Ascending aorta (tissue), 2 donors: Measurements from ENCODE around the gene TSPAN33. TPM values are rescaled to one million over a fixed set of nuclear protein-coding genes. Genes with fewer than 3 reads are reported as not detected.

Experiments
- DNase-seq, 2 donors: peaks; one replicate each; pipeline ENCODE4 v3.0.0-alpha.2; 2019; ENCODE audit warnings: low spot score in 2 of 2
- H3K27ac ChIP-seq, 2 donors: fragments of 200-600 bp; sonication (generic); one replicate each; pipeline ENCODE4 v1.5.1; 2016 to 2017; ENCODE audit warnings: mild to moderate bottlenecking in 1 of 2
- H3K27me3 ChIP-seq: fragments of 200-600 bp; sonication (generic); one replicate; pipeline ENCODE4 v1.5.1; 2017
- H3K36me3 ChIP-seq, 2 donors: fragments of 200-600 bp; sonication (generic); one replicate each; pipeline ENCODE4 v1.5.1; 2016
- H3K4me1 ChIP-seq, 2 donors: fragments of 200-600 bp; sonication (generic); one replicate each; pipeline ENCODE4 v1.5.1; 2016 to 2017; ENCODE audit warnings: mild to moderate bottlenecking in 1 of 2
- H3K4me3 ChIP-seq, 2 donors: fragments of 200-600 bp; sonication (generic); one replicate each; pipeline ENCODE4 v1.5.1; 2016 to 2017; ENCODE audit warnings: mild to moderate bottlenecking in 1 of 2
- H3K9me3 ChIP-seq, 2 donors: fragments of 200-600 bp; sonication (generic); one replicate each; pipeline ENCODE4 v1.5.1; 2016
- intact Hi-C: fragments of 100-400 bp; cut with DNase I; formaldehyde crosslinking; loops from one replicate; pipeline ENCODE4 v1.15.1; 2023
- total RNA-seq: library from RNA; depleted of rRNA; stranded (reverse); fragments of >200 nt; gene quantifications from one replicate; pipeline ENCODE4 v1.1.0, GENCODE V29; 2016
- TF ChIP-seq, protein P1 (sequence below), 3 experiments: fragments of 200-600 bp in 2 of 3; fragments of 450-650 bp in 1 of 3; sonication (generic) in 2 of 3; IDR thresholded peaks; one replicate each; pipeline ENCODE4 v1.5.1; 2016 to 2019; ENCODE audit warnings: antibody characterized with exemption in 3 of 3, mild to moderate bottlenecking in 1 of 3, moderate library complexity in 1 of 3

TSPAN33 gene
- total RNA-seq, 1 donor from 2014 or later, result 8.1 TPM

DNA sequence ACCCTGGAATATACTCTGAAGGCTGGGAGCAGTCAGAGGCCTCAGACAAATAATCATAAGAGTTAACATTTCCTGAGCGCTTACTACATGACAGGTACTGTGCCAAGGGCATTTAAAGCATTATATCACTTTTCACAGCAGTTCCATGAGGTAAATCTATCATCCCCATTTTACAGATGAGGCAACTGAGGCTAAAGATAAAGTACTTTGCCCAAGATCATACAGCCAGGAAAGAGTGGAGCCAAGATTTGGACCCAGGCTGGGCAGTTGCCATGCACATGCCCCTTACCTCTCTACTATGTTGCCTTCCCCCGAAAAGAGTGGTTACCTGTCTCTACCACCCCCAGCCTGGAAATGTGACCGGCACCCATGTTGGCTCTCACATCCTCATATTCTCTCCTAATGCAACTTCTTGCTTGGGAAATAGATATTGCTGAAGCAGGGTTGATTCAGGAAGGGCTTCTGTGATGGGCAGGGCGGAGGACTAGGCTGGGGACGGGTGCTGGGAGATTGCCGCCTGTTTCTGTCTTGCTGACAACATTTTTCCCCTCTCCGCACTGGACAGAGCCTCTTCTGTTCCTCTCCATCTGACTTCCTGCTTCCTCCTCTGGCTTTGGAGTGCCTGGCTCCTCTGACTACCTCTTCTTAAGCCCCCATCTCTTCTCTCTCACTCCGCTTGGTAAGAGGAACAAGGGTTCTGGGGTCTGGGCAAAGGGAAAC lies 57.7 kb downstream of the TSPAN33 start:
- H3K27me3 ChIP-seq, result no peaks in the 10 kb centered on the region
- intact Hi-C loops, result no loop called here
- no peaks in the 10 kb centered on the region for H3K4me1 ChIP-seq
- no peak overlapping the region for H3K4me3 ChIP-seq
- TF ChIP-seq, protein P1, sequence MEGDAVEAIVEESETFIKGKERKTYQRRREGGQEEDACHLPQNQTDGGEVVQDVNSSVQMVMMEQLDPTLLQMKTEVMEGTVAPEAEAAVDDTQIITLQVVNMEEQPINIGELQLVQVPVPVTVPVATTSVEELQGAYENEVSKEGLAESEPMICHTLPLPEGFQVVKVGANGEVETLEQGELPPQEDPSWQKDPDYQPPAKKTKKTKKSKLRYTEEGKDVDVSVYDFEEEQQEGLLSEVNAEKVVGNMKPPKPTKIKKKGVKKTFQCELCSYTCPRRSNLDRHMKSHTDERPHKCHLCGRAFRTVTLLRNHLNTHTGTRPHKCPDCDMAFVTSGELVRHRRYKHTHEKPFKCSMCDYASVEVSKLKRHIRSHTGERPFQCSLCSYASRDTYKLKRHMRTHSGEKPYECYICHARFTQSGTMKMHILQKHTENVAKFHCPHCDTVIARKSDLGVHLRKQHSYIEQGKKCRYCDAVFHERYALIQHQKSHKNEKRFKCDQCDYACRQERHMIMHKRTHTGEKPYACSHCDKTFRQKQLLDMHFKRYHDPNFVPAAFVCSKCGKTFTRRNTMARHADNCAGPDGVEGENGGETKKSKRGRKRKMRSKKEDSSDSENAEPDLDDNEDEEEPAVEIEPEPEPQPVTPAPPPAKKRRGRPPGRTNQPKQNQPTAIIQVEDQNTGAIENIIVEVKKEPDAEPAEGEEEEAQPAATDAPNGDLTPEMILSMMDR (IDR thresholded peaks at IDR 0.05), result no peak
- H3K9me3 ChIP-seq, result no peaks in the 10 kb centered on the region
- no peak overlapping the region for H3K27ac ChIP-seq
- H3K36me3 ChIP-seq, result peaks cover 0 to 7% of the 10 kb centered on the region in 2 donors
- peak in 1 of 2 donors; percentile 58 for DNase-seq

DNA sequence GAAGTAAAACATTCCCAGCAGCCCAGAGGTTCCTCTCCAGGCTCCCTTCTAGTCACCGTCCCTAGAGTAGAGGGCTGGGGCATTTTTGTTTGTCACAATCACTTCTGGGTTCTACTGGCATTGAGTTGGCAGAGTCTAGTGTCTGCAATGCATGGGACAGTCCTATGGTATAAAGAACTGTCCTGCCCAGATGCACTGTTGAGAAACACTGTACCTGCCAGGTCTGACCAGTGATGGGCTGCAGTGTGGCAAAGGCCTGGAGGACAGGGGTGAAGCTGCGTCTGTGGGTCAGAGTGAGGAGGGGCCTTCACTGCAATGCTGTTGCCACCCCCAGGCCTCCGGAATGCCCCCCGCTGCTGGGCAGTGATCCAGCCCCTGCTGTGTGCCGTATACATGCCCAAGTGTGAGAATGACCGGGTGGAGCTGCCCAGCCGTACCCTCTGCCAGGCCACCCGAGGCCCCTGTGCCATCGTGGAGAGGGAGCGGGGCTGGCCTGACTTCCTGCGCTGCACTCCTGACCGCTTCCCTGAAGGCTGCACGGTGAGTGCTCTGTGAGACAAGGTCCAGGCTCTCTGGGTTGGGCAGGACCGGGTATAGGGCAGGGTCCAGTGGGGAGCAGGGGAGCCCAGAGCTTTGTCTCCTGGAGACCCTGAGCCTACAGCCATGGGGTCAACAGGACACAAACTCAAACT lies 58.7 kb downstream of the TSPAN33 start:
- DNase-seq, result no peak
- no peaks in the 10 kb centered on the region for H3K4me1 ChIP-seq
- H3K36me3 ChIP-seq, result peaks cover 0 to 7% of the 10 kb centered on the region in 2 donors
- H3K27me3 ChIP-seq, result no peaks in the 10 kb centered on the region
- H3K27ac ChIP-seq, result no peak overlapping the region
- H3K4me3 ChIP-seq, result no peak overlapping the region
- no peaks in the 10 kb centered on the region for H3K9me3 ChIP-seq
- intact Hi-C loops, result no loop called here
- TF ChIP-seq, protein P1 (IDR thresholded peaks at IDR 0.05), result no peak

DNA sequence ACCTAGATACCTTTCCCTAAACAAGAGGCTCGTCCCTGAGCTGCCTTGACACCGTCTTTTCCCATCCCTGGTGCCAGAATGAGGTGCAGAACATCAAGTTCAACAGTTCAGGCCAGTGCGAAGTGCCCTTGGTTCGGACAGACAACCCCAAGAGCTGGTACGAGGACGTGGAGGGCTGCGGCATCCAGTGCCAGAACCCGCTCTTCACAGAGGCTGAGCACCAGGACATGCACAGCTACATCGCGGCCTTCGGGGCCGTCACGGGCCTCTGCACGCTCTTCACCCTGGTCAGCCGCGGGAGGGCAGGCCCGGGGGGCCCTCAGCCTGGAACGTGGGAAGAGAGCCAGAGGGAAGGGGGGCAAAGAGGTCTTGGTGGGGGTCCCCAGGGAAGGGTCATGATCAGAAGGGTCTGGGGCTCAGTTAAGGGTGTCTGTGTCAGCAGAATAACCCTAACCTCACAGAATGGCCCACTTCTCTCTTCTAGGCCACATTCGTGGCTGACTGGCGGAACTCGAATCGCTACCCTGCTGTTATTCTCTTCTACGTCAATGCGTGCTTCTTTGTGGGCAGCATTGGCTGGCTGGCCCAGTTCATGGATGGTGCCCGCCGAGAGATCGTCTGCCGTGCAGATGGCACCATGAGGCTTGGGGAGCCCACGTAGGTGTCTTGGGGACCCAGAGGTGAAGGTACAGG lies 60.8 kb downstream of the TSPAN33 start:
- Histone ChIP-seq H3K4me3 (no peak overlapping the region), H3K36me3 (peaks cover 0 to 7% of the 10 kb centered on the region in 2 donors), H3K27me3 (no peaks in the 10 kb centered on the region), H3K27ac (no peak overlapping the region), H3K4me1 (no peaks in the 10 kb centered on the region), H3K9me3 (no peaks in the 10 kb centered on the region)
- intact Hi-C loops, result no loop called here
- TF ChIP-seq, protein P1 (IDR thresholded peaks at IDR 0.05), result no peak
- no peak for DNase-seq

DNA sequence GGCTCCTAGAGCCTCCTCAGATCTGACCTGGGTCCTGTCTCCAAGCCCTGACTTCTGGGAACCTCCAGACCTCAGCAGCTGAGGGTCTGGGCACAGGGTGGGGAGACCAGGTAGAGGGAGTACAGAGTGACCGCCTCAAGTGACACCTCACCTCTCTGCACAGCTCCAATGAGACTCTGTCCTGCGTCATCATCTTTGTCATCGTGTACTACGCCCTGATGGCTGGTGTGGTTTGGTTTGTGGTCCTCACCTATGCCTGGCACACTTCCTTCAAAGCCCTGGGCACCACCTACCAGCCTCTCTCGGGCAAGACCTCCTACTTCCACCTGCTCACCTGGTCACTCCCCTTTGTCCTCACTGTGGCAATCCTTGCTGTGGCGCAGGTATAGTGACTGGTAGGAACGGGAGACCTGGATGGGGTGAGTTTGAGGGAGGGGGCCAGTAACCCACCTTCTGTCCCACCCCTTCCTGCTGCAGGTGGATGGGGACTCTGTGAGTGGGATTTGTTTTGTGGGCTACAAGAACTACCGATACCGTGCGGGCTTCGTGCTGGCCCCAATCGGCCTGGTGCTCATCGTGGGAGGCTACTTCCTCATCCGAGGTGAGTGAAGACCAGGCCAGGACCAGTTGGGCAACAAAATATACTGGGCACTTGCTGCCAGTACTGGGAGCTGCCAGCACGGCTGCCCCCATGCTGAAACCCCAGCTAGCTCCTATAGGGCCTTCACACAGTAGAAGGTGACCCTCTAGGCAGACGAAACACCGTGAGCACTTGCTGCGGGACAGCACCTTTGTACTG lies 61.7 kb downstream of the TSPAN33 start:
- Histone ChIP-seq H3K9me3 (no peaks in the 10 kb centered on the region), H3K27ac (no peak overlapping the region), H3K36me3 (peaks cover 4 to 10% of the 10 kb centered on the region in 2 donors), H3K27me3 (no peaks in the 10 kb centered on the region), H3K4me3 (no peak overlapping the region), H3K4me1 (no peaks in the 10 kb centered on the region)
- TF ChIP-seq, protein P1 (IDR thresholded peaks at IDR 0.05), result no peak
- intact Hi-C loops, result no loop called here
- no peak for DNase-seq

DNA sequence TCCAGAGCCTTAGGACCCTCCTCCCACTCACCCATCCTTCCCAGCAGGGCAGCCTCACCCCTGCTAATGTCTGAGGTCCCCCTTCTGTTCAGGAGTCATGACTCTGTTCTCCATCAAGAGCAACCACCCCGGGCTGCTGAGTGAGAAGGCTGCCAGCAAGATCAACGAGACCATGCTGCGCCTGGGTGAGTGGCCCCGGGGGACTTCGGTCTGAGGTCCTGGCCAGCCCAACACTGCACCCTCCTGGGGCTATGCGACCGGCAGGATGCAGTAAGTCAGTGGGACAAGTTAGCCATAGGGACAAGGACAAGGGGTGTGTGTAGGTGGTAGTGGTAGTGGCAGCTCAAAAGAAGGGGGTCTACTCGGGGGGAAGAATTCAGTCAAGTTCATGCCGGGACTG lies 64.2 kb downstream of the TSPAN33 start:
- H3K27ac ChIP-seq, result no peak overlapping the region
- intact Hi-C loops, result no loop called here

More for the DNA sequence above, 64.2 kb downstream of the TSPAN33 start:
- no peaks in the 10 kb centered on the region for H3K27me3 ChIP-seq
- TF ChIP-seq, protein P1 (IDR thresholded peaks at IDR 0.05), result no peak
- peaks cover 8 to 15% of the 10 kb centered on the region in 2 donors for H3K36me3 ChIP-seq
- H3K4me3 ChIP-seq, result no peak overlapping the region
- no peaks in the 10 kb centered on the region for H3K9me3 ChIP-seq
- no peaks in the 10 kb centered on the region for H3K4me1 ChIP-seq
- DNase-seq, result no peak
